Measurements from ENCODE around the gene GOLGA8B. TPM values are rescaled to one million over a fixed set of nuclear protein-coding genes. Genes with fewer than 3 reads are reported as not detected.
"Not testable (repeated sequence)": the region's sequence is repeated elsewhere in the genome, so short reads cannot be mapped to it uniquely, and the experiment has no call there.

The GOLGA8B gene
- total RNA-seq, 2 experiments from 2014 or later = 244 to 247 TPM

DNA sequence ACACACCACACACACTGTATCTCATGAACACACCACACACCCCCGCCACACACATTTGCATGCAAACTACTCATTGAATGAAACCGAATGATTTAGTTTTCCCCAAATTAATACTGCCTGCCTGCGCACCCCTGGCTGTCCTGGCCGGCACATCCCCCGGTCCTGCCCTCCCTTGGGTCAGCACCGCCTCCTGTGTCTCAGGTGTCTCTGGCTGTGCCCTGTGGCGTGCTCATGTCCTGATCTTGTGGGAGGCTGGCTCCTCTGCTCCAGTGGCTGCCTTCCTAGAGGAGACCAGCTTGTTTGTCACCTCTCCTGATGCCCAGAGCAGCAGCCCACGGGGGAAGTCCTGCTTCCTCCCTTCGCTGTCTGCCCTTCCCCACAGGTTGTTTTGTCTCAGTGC lies 28.7 kb downstream of the GOLGA8B start:
- DNase-seq; intact Hi-C loops (cut with DNase I, micrococcal nuclease); H3K9me3 ChIP-seq (ENCODE audit: control insufficient read depth in 1 of 2, insufficient read depth in 1 of 2, low read length in 2 of 2); H3K4me1 ChIP-seq (ENCODE audit: insufficient read depth, low read length); H3K27me3 Mint-ChIP-seq; H3K4me1 Mint-ChIP-seq (ENCODE audit: low read depth); H3K27ac ChIP-seq (ENCODE audit: low read depth in 1 of 2, low read length in 2 of 2); H3K27ac Mint-ChIP-seq; H3K4me3 Mint-ChIP-seq; H3K4me3 ChIP-seq (ENCODE audit: low read length); POLR2A ChIA-PET; H3K27me3 ChIP-seq (ENCODE audit: control insufficient read depth in 1 of 2, insufficient read depth in 2 of 2, low read length in 2 of 2); H3K9me3 Mint-ChIP-seq; H3K36me3 Mint-ChIP-seq (ENCODE audit: low read depth); H3K36me3 ChIP-seq (ENCODE audit: insufficient read depth, low read length); CTCF ChIA-PET; ATAC-seq (ENCODE audit: poor library complexity): not testable (repeated sequence)

DNA sequence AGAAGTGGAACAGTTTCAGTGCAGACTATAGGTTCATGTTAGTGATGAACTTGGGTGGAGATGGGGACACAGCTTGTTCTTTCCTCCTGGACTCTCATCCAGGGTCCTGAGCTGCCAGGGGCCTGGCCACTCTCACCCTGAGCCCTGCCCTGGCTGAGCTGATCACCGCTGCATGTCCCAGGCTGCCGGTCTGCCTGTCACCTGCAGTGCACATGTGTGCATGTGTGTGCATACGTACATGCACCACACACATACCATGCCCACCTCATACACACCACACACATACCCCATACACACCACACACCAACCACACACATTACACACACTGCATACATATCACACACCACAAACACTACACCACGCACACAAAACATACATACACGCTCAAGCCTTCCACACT lies 29.3 kb downstream of the GOLGA8B start:
- H3K36me3 Mint-ChIP-seq (ENCODE audit: low read depth); H3K9me3 ChIP-seq (ENCODE audit: control insufficient read depth in 1 of 2, insufficient read depth in 1 of 2, low read length in 2 of 2); H3K9me3 Mint-ChIP-seq; POLR2A ChIA-PET; H3K4me3 Mint-ChIP-seq; DNase-seq; CTCF ChIA-PET; H3K27ac Mint-ChIP-seq; ATAC-seq (ENCODE audit: poor library complexity); intact Hi-C loops (cut with DNase I, micrococcal nuclease); H3K27me3 Mint-ChIP-seq; H3K36me3 ChIP-seq (ENCODE audit: insufficient read depth, low read length); H3K27ac ChIP-seq (ENCODE audit: low read depth in 1 of 2, low read length in 2 of 2); H3K4me3 ChIP-seq (ENCODE audit: low read length); H3K27me3 ChIP-seq (ENCODE audit: control insufficient read depth in 1 of 2, insufficient read depth in 2 of 2, low read length in 2 of 2); H3K4me1 Mint-ChIP-seq (ENCODE audit: low read depth); H3K4me1 ChIP-seq (ENCODE audit: insufficient read depth, low read length): not testable (repeated sequence)

DNA sequence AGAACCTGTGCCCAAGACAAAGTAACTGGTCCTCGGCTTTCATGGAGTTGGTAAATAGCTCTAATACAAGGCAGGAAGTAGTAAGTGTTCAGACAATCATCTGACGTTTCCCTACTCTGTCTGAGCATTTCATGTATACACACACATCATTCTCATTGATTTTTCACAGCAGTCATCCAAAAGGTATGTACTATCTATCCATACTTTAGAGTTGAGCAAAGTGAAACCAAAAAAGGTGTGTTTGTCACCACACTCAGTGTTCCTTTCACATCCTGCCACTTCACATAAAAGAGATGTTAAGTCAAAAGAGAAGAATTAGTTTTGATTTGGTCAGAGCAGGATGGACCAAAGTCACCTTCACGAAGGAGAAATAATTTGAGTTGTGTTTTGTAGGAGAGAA lies 33.3 kb downstream of the GOLGA8B start:
- ATAC-seq (ENCODE audit: poor library complexity) = peak; percentile 76
- H3K4me1 Mint-ChIP-seq (ENCODE audit: low read depth); H3K36me3 Mint-ChIP-seq (ENCODE audit: low read depth); H3K36me3 ChIP-seq (ENCODE audit: insufficient read depth, low read length); DNase-seq; H3K9me3 Mint-ChIP-seq; H3K27me3 Mint-ChIP-seq; H3K9me3 ChIP-seq (ENCODE audit: control insufficient read depth in 1 of 2, insufficient read depth in 1 of 2, low read length in 2 of 2); H3K4me3 ChIP-seq (ENCODE audit: low read length); H3K4me1 ChIP-seq (ENCODE audit: insufficient read depth, low read length); H3K4me3 Mint-ChIP-seq; CTCF ChIA-PET; H3K27me3 ChIP-seq (ENCODE audit: control insufficient read depth in 1 of 2, insufficient read depth in 2 of 2, low read length in 2 of 2); H3K27ac Mint-ChIP-seq; H3K27ac ChIP-seq (ENCODE audit: low read depth in 1 of 2, low read length in 2 of 2); intact Hi-C loops (cut with DNase I, micrococcal nuclease); POLR2A ChIA-PET: not testable (repeated sequence)

DNA sequence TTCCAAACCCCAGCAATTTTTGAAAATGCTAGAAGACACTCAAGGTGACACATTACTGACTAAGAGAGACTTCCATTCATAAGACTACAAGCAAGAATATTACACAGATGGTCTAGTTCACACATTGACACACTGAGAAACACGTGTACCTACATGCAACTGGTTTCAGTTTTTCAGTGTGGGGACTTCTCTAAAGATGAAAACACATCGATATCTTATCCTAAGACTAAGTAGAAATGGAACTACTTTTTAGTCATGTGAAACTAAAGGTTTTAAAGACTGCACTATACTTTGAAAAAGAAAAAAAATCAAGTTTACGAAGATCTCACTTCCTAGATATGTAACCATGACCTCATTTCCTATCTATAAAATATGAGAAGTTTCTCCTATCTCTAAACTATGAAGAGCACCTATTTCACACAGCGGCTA lies 34.1 kb downstream of the GOLGA8B start:
- H3K9me3 Mint-ChIP-seq; H3K27ac ChIP-seq (ENCODE audit: low read depth in 1 of 2, low read length in 2 of 2); H3K9me3 ChIP-seq (ENCODE audit: control insufficient read depth in 1 of 2, insufficient read depth in 1 of 2, low read length in 2 of 2); H3K27ac Mint-ChIP-seq; H3K36me3 Mint-ChIP-seq (ENCODE audit: low read depth); DNase-seq; intact Hi-C loops (cut with DNase I, micrococcal nuclease); H3K36me3 ChIP-seq (ENCODE audit: insufficient read depth, low read length); POLR2A ChIA-PET; H3K4me3 Mint-ChIP-seq; H3K4me1 Mint-ChIP-seq (ENCODE audit: low read depth); H3K4me3 ChIP-seq (ENCODE audit: low read length); CTCF ChIA-PET; H3K27me3 ChIP-seq (ENCODE audit: control insufficient read depth in 1 of 2, insufficient read depth in 2 of 2, low read length in 2 of 2); H3K4me1 ChIP-seq (ENCODE audit: insufficient read depth, low read length); H3K27me3 Mint-ChIP-seq: not testable (repeated sequence)
- peak; percentile 44 for ATAC-seq (ENCODE audit: poor library complexity)

DNA sequence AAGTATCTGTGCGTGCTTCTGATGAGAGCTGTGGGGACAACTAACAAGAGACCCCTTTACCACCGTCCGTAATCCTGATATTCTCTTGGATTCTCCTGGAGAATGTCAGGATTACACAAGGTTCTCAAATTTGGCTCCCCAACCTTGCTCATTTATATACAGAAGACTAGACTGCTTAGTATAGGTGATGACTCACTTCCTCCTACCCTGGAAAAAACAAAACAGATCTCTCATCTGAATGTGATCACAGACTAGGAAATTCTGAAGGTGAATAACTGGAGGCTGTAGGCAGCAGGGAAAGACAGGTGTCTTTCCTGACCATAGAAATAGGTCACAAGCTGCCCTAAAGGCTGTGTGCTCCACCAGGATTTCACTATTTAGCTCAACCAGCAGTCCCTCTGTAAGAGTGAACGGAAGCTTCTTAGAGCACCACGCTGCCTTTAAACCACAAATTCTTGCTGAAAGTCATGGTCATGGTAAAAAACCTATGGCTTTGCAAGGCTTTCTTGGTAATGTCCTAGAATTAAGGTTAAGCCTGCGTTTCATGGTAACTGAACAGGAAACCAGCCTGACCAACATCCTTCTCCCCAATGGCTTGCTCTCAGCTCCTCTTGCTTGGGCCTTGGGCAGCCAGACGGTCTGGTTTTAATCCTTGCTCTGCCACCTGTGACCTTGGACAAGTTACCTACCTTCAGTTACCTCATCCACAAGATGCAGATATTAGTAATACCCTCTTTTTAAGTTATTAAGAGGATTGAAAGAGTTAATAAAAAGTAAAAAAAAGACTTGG lies 39.4 kb downstream of the GOLGA8B start:
- H3K27me3 ChIP-seq (ENCODE audit: control insufficient read depth in 1 of 2, insufficient read depth in 2 of 2, low read length in 2 of 2); H3K4me1 Mint-ChIP-seq (ENCODE audit: low read depth); H3K9me3 Mint-ChIP-seq; DNase-seq; H3K4me1 ChIP-seq (ENCODE audit: insufficient read depth, low read length); H3K4me3 Mint-ChIP-seq; H3K27me3 Mint-ChIP-seq; POLR2A ChIA-PET; H3K27ac Mint-ChIP-seq; H3K36me3 Mint-ChIP-seq (ENCODE audit: low read depth); CTCF ChIA-PET; H3K4me3 ChIP-seq (ENCODE audit: low read length); H3K9me3 ChIP-seq (ENCODE audit: control insufficient read depth in 1 of 2, insufficient read depth in 1 of 2, low read length in 2 of 2); ATAC-seq (ENCODE audit: poor library complexity); intact Hi-C loops (cut with DNase I, micrococcal nuclease); H3K36me3 ChIP-seq (ENCODE audit: insufficient read depth, low read length); H3K27ac ChIP-seq (ENCODE audit: low read depth in 1 of 2, low read length in 2 of 2): not testable (repeated sequence)

DNA sequence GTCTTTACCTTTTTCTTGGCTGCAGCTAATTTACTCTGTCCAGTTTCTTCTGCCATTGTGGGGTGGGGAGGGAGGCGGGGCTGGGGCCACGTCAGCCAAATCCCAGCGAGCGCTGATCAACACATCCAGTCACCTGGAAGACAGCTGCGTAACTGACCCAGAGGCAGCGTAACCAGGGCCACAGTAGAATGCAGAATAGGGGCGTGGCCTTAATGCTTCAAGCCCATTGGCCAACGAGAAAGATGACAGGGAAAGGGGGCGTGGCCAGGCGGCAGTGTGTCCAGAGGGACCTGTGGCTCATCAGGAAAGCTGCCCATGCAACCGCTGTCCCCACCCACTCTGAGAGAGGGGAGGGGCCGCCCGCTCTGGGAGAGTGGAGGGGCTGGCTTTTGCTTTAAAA lies 47.6 kb downstream of the GOLGA8B start:
- DNase-seq; H3K4me3 Mint-ChIP-seq; H3K27me3 ChIP-seq (ENCODE audit: control insufficient read depth in 1 of 2, insufficient read depth in 2 of 2, low read length in 2 of 2); H3K4me3 ChIP-seq (ENCODE audit: low read length); H3K9me3 Mint-ChIP-seq; POLR2A ChIA-PET; H3K36me3 ChIP-seq (ENCODE audit: insufficient read depth, low read length); H3K27ac Mint-ChIP-seq; H3K27ac ChIP-seq (ENCODE audit: low read depth in 1 of 2, low read length in 2 of 2); ATAC-seq (ENCODE audit: poor library complexity); H3K4me1 ChIP-seq (ENCODE audit: insufficient read depth, low read length); CTCF ChIA-PET; H3K36me3 Mint-ChIP-seq (ENCODE audit: low read depth); H3K27me3 Mint-ChIP-seq; intact Hi-C loops (cut with DNase I, micrococcal nuclease); H3K4me1 Mint-ChIP-seq (ENCODE audit: low read depth); H3K9me3 ChIP-seq (ENCODE audit: control insufficient read depth in 1 of 2, insufficient read depth in 1 of 2, low read length in 2 of 2): not testable (repeated sequence)

Data from CD4-positive, alpha-beta T cell (primary cell).